BJ (cell line): Measurements from ENCODE around the gene C4orf36. TPM values are rescaled to one million over a fixed set of nuclear protein-coding genes. Genes with fewer than 3 reads are reported as not detected.

Experiments used
- CTCF ChIA-PET: fragments of 350-600 bp; formaldehyde crosslinking; extraction: SDS; loops from one replicate; lab custom pipeline; 2021; ENCODE audit warnings: antibody characterized with exemption, inconsistent platforms; lab: Yijun Ruan, JAX
- POLR2A ChIA-PET: fragments of 300-600 bp; sonication (Branson Sonifier 250); formaldehyde crosslinking; extraction: SDS; loops from one replicate; lab custom pipeline; 2021; ENCODE audit warnings: antibody characterized with exemption; lab: Charles Lee
- DNase-seq: peaks from one replicate; pipeline ENCODE4 v3.0.0-alpha.2; 2011; ENCODE audit warnings: low read depth
- H3K27me3 ChIP-seq: 2 replicates; pipeline ENCODE4 v1.6.0; 2011; ENCODE audit warnings: low read length; ENCODE audit not compliant: control insufficient read depth, insufficient read depth
- H3K36me3 ChIP-seq: 2 replicates; pipeline ENCODE4 v1.5.1; 2011; ENCODE audit warnings: low read length; ENCODE audit not compliant: control insufficient read depth, insufficient read depth
- H3K4me3 ChIP-seq: 2 replicates; pipeline ENCODE4 v1.5.1; 2011; ENCODE audit warnings: low read depth, mild to moderate bottlenecking, control low read depth, low read length
- CTCF ChIP-seq: IDR thresholded peaks from 2 replicates; pipeline ENCODE4 v1.5.1; 2011; ENCODE audit warnings: low read depth, mild to moderate bottlenecking, control low read depth, inconsistent platforms, low read length, moderate library complexity; ENCODE audit not compliant: insufficient read depth
- polyA plus RNA-seq: library from polyadenylated mRNA; depleted of rRNA; stranded (reverse); fragments of >200 nt; gene quantifications from 2 replicates; pipeline ENCODE4 v1.2.3, GENCODE V29; 2011; rRNA removed

The C4orf36 gene
- polyA plus RNA-seq, 1 experiment, result 3.1 TPM

- peak; percentile 81 for DNase-seq
- ChIA-PET POLR2A (no interaction called here), CTCF (interaction anchor here (1.0 to 1.3 kb wide), 2 partner anchors 12 to 17 kb away, joined by 3 read pairs; no protein-coding TSS in a partner anchor)
- Histone ChIP-seq H3K36me3 (no peaks in the 10 kb centered on the region), H3K4me3 (no peak overlapping the region), H3K27me3 (no peaks in the 10 kb centered on the region)
- no peak for TF ChIP-seq CTCF
Observed at GRCh38 chr4:86834901-86835300, 57.3 kb downstream of the C4orf36 start.

DNA sequence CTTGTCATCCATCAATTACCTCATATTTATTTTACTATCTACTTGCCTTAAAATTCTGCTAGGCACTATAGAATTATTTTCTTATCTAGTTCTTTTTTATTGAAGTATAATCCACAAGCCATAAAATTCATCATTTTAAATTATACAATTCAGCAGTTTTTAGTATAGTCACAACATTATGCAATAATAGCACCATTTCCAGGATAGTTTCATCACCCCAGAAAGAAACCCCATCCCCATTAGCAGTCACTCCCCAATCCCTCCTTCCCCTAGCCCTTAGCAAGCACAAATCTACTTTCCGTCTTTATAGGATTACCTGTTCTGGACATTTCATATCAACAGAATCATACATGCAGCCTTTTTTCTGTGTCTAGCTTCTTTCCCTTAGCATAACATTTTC lies 58.6 kb downstream of the C4orf36 start:
- no peak for DNase-seq
- TF ChIP-seq CTCF, result no peak
- Histone ChIP-seq H3K27me3 (no peaks in the 10 kb centered on the region), H3K36me3 (no peaks in the 10 kb centered on the region), H3K4me3 (no peak overlapping the region)
- CTCF ChIA-PET, result interaction anchor here (1.2 kb wide), 1 partner anchor 12 kb away, joined by 3 read pairs; no protein-coding TSS in a partner anchor
- POLR2A ChIA-PET, result no interaction called here

GRCh38 chr4:86831262-86832130 lies 60.7 kb downstream of the C4orf36 start:
- peak; percentile 89 for DNase-seq
- Histone ChIP-seq H3K27me3 (no peaks in the 10 kb centered on the region), H3K36me3 (no peaks in the 10 kb centered on the region), H3K4me3 (no peak overlapping the region)
- CTCF ChIA-PET, result interaction anchor here (0.6 to 2.0 kb wide), 4 partner anchors 11 to 59 kb away, joined by 3 to 9 read pairs (median 3); no protein-coding TSS in a partner anchor
- POLR2A ChIA-PET, result interaction anchor here (0.5 to 1.5 kb wide), 3 partner anchors 14 to 901 kb away, joined by 3 to 5 read pairs (median 4); no protein-coding TSS in a partner anchor
- TF ChIP-seq CTCF, result no peak

Other genes starting within 250 kb of the C4orf36 start
- gene SLC10A6, start 43.0 kb downstream of the C4orf36 start, polyA plus RNA-seq, result 0.72 and 0.98 TPM in 2 replicates
- gene AFF1, start 42.6 kb upstream of the C4orf36 start, polyA plus RNA-seq, result 7.5 and 11.0 TPM in 2 replicates